B cell (primary cell): ENCODE data around the gene GBP7. TPM values are rescaled to one million over a fixed set of nuclear protein-coding genes. Genes with fewer than 3 reads are reported as not detected.

Experiments used
- ATAC-seq: fragments of 200-7000 bp; cut with Tn5 transposase; one replicate; pipeline ENCODE4 v1.10.0; 2021; ENCODE audit warnings: low read depth, mild to moderate bottlenecking, moderate number of reproducible peaks, moderate library complexity
- CTCF ChIA-PET: fragments of 350-600 bp; sonication (Branson Sonifier 250); formaldehyde crosslinking; loops from one replicate; lab custom pipeline; 2021; ENCODE audit warnings: antibody characterized with exemption, inconsistent platforms; lab: Charles Lee
- POLR2A ChIA-PET: fragments of 350-600 bp; sonication (Branson Sonifier 250); formaldehyde crosslinking; loops from one replicate; lab custom pipeline; 2021; ENCODE audit warnings: antibody characterized with exemption; lab: Charles Lee
- DNase-seq: peaks from one replicate; pipeline ENCODE4 v3.0.0; 2013
- H2AFZ ChIP-seq: 2 replicates; pipeline ENCODE4 v1.6.1; 2012; ENCODE audit warnings: mild to moderate bottlenecking, low read depth, low read length; ENCODE audit not compliant: insufficient read depth, poor library complexity, severe bottlenecking
- H3K27ac ChIP-seq, 2 donors: 1 replicate in 1 of 2; 2 replicates in 1 of 2; pipeline ENCODE4 v1.5.1; 2012 to 2013; ENCODE audit warnings: low read length in 2 of 2, mild to moderate bottlenecking in 2 of 2, moderate library complexity in 1 of 2
- H3K27me3 ChIP-seq, 4 experiments: fragments of 200-600 bp in 1 of 4; sonication (generic) in 1 of 4; replicated peaks in 1 of 4; 1 replicate in 2 of 4; 2 replicates in 2 of 4; pipeline versions ENCODE4 v1.6.1 to v1.7.0; 2013 to 2016; ENCODE audit warnings: low read length in 3 of 4, mild to moderate bottlenecking in 2 of 4, mixed read lengths in 1 of 4, moderate library complexity in 1 of 4; ENCODE audit not compliant: insufficient read depth in 4 of 4, control insufficient read depth in 3 of 4; ENCODE audit errors: control extremely low read depth in 1 of 4
- H3K36me3 ChIP-seq, 2 experiments: replicated peaks in 1 of 2; 1 replicate in 1 of 2; 2 replicates in 1 of 2; pipeline versions ENCODE4 v1.6.1 to v1.7.1; 2013; ENCODE audit warnings: low read length in 1 of 2; ENCODE audit not compliant: insufficient read depth in 2 of 2, control insufficient read depth in 1 of 2; ENCODE audit errors: control extremely low read depth in 1 of 2, extremely low read depth in 1 of 2
- H3K4me1 ChIP-seq, 2 donors: fragments of 200-600 bp in 1 of 2; sonication (generic) in 1 of 2; 1 replicate in 1 of 2; 2 replicates in 1 of 2; pipeline versions ENCODE4 v1.5.1 to v1.6.1; 2013 to 2017; ENCODE audit warnings: low read length in 2 of 2; ENCODE audit not compliant: control insufficient read depth in 2 of 2, insufficient read depth in 2 of 2
- H3K4me2 ChIP-seq: replicated peaks from 2 replicates; pipeline ENCODE3; 2012; ENCODE audit warnings: mild to moderate bottlenecking, low read depth, low read length; ENCODE audit not compliant: poor library complexity, severe bottlenecking
- H3K4me3 ChIP-seq, 5 experiments: fragments of 200-600 bp in 1 of 5; sonication (generic) in 1 of 5; 1 replicate in 3 of 5; 2 replicates in 2 of 5; pipeline versions ENCODE4 v1.5.1 to v1.7.0; 2011 to 2016; ENCODE audit warnings: low read length in 4 of 5, mild to moderate bottlenecking in 4 of 5, low read depth in 2 of 5, control low read depth in 1 of 5, moderate library complexity in 1 of 5; ENCODE audit not compliant: insufficient read depth in 1 of 5; ENCODE audit errors: control extremely low read depth in 1 of 5, extremely low read depth in 1 of 5
- H3K79me2 ChIP-seq: fragments of 200-600 bp; sonication (generic); one replicate; pipeline ENCODE4 v1.6.0; 2016; ENCODE audit warnings: low read length; ENCODE audit not compliant: control insufficient read depth, insufficient read depth
- H3K9ac ChIP-seq: fragments of 200-600 bp; sonication (generic); 2 replicates; pipeline ENCODE4 v1.6.1; 2017; ENCODE audit warnings: mild to moderate bottlenecking, low read length, moderate library complexity
- H3K9me3 ChIP-seq, 3 donors: one replicate each; pipeline versions ENCODE4 v1.6.1 to v1.7.1; 2013; ENCODE audit warnings: low read length in 2 of 3; ENCODE audit not compliant: control insufficient read depth in 2 of 3, insufficient read depth in 1 of 3; ENCODE audit errors: control extremely low read depth in 1 of 3
- H4K20me1 ChIP-seq: 2 replicates; pipeline ENCODE4 v1.6.0; 2012; ENCODE audit warnings: mild to moderate bottlenecking, low read length; ENCODE audit not compliant: insufficient read depth, control insufficient read depth, poor library complexity, severe bottlenecking
- H3K27ac Mint-ChIP-seq: one replicate; pipeline ENCODE4 v1.8.0; 2021; ENCODE audit warnings: mixed read lengths
- H3K27me3 Mint-ChIP-seq: one replicate; pipeline ENCODE4 v1.8.0; 2021; ENCODE audit warnings: mixed read lengths
- H3K4me1 Mint-ChIP-seq: one replicate; pipeline ENCODE4 v1.8.0; 2021; ENCODE audit warnings: mixed read lengths
- H3K4me3 Mint-ChIP-seq: one replicate; pipeline ENCODE4 v1.8.0; 2021; ENCODE audit warnings: mixed read lengths
- H3K9me3 Mint-ChIP-seq: one replicate; pipeline ENCODE4 v1.8.0; 2022; ENCODE audit warnings: mixed read lengths; ENCODE audit not compliant: insufficient read depth
- CTCF ChIP-seq: fragments of 200-600 bp; IDR thresholded peaks from one replicate; pipeline ENCODE4 v1.8.0; 2022; ENCODE audit warnings: antibody characterized with exemption, mild to moderate bottlenecking
- EZH2 ChIP-seq: IDR thresholded peaks from 2 replicates; pipeline ENCODE4 v1.6.1; 2012; ENCODE audit warnings: borderline replicate concordance, low read depth, mild to moderate bottlenecking, moderate library complexity, low read length; ENCODE audit not compliant: insufficient read depth, poor library complexity, severe bottlenecking
- intact Hi-C: fragments of 100-400 bp; cut with micrococcal nuclease; formaldehyde crosslinking; loops from one replicate; pipeline ENCODE4 v1.10.0; 2022
- polyA minus RNA-seq: library from RNA; depleted of rRNA, polyadenylated mRNA; stranded (reverse); fragments of >200 nt; gene quantifications from 2 replicates; pipeline ENCODE4 v1.2.3, GENCODE V29; 2012
- polyA plus RNA-seq: library from polyadenylated mRNA; depleted of rRNA; stranded (reverse); fragments of >200 nt; gene quantifications from 2 replicates; pipeline ENCODE4 v1.2.3, GENCODE V29; 2012
- total RNA-seq, 2 donors: library from RNA; stranded (reverse); fragments of 120-200 nt in 1 of 2; gene quantifications; 1 replicate in 1 of 2; 2 replicates in 1 of 2; pipeline versions ENCODE4 v1.2.3 to v1.2.4, GENCODE V29; 2013 to 2022

GBP7 gene, protein sequence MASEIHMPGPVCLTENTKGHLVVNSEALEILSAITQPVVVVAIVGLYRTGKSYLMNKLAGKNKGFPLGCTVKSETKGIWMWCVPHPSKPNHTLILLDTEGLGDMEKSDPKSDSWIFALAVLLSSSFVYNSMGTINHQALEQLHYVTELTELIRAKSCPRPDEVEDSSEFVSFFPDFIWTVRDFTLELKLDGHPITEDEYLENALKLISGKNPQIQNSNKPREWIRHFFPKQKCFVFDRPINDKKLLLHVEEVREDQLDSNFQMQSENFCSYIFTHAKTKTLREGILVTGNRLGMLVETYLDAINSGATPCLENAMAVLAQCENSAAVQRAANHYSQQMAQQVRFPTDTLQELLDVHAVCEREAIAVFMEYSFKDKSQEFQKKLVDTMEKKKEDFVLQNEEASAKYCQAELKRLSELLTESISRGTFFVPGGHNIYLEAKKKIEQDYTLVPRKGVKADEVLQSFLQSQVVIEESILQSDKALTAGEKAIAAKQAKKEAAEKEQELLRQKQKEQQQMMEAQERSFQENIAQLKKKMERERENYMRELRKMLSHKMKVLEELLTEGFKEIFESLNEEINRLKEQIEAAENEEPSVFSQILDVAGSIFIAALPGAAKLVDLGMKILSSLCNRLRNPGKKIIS
- not detected in 2 replicates for total RNA-seq
- total RNA-seq (2013): not detected
- not detected in 2 replicates for polyA plus RNA-seq
- polyA minus RNA-seq: not detected in 2 replicates

DNA sequence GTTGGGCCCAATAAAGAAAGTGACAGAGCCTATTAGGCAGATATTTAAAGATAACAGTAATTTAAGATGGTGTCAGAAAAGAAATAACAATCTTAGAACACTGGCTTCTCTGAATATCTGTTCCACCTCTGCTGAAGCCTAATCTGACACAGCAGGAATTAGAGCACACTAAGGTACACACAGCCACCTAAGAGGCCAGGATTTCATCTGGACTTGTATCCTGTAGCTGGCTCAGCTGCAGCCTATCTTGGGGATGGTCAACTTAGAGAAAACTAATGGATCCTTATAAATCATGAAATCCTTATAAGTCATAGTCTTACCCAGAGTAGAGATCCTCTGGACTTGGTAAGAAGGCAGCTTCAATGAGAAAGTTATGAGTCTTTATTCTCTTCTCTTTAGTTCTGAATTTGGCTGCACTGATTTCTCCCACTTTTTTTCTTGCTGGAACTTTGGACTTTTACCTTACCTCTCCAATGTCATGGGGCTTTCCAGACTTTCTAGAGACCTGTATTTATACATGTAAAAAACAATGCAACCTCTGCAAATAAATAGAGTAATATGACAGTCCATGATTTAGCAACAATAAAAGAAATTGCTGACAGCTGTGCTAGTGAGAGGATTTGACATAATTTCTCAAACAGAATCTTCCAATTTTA lies at the start of gene GBP7:
GBP7 (minus strand) TSS at position 403 of the 656 bp plus-strand sequence. CDS start 4,068 bp downstream, outside the sequence.
- no peaks in the 10 kb centered on the region for H3K27me3 ChIP-seq
- no peak within 1 kb of the TSS for H3K4me3 ChIP-seq
- no peaks in the 10 kb centered on the region for H3K4me1 ChIP-seq
- no peak within 1 kb of the TSS for H3K4me3 Mint-ChIP-seq
- ATAC-seq: no peak
- H2AFZ ChIP-seq: no peak within 1 kb of the TSS
- ChIA-PET POLR2A (no interaction called here), CTCF (interaction anchor here (0.5 kb wide), 1 partner anchor 145 kb away, joined by 3 read pairs; no protein-coding TSS in a partner anchor)
- TF ChIP-seq EZH2: no peak
- no peak for TF ChIP-seq CTCF
- H3K27me3 Mint-ChIP-seq: no peaks in the 10 kb centered on the region
- H3K79me2 ChIP-seq: no peaks in the 10 kb centered on the region
- H3K9me3 ChIP-seq: no peaks in the 10 kb centered on the region
- H3K9ac ChIP-seq: no peak within 1 kb of the TSS
- no peaks in the 10 kb centered on the region for H3K36me3 ChIP-seq
- intact Hi-C loops: no loop called here
- H3K9me3 Mint-ChIP-seq: no peaks in the 10 kb centered on the region
- H3K27ac Mint-ChIP-seq: no peak within 1 kb of the TSS
- no peak within 1 kb of the TSS for H3K4me2 ChIP-seq
- H4K20me1 ChIP-seq: no peaks in the 10 kb centered on the region
- no peak within 1 kb of the TSS for H3K27ac ChIP-seq
- DNase-seq: no peak
- peaks cover 6% of the 10 kb centered on the region for H3K4me1 Mint-ChIP-seq
